ENCODE measurements around the gene ANKS1A. TPM values are rescaled to one million over a fixed set of nuclear protein-coding genes. Genes with fewer than 3 reads are reported as not detected.
"Not testable (repeated sequence)": the region's sequence is repeated elsewhere in the genome, so short reads cannot be mapped to it uniquely, and the experiment has no call there.

ANKS1A gene
- total RNA-seq, 4 donors from 2014 or later, result 5.3 to 8.6 (median 7.0) TPM

DNA sequence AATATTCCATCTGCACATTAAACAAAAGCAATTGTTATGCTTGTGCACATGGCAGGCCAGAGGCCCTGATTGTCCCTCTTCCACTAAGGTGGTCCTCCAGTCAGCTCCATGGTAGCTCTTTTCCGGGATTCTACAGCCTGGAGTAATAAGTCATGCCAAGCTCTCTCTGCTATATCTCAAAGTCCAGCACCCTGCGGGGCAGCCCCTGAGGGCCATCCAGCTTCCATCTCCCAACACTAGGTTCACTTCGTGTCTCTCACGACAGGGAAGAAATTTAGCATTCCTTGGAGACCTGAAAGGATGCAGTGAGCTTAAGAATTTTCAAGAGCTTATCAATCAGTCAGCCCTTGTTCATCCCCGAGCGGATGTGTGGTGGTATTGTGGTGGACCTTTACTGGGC is 112.3 kb downstream of the ANKS1A start:
- H3K4me3 ChIP-seq; H3K27me3 ChIP-seq; H3K9me3 ChIP-seq; ATAC-seq; H3K27ac ChIP-seq; in situ Hi-C loops (cut with MboI; ENCODE audit: low sequenced_read_pairs in 4 of 4); H3K4me1 ChIP-seq; DNase-seq; intact Hi-C loops (cut with DNase I; ENCODE audit: low total_unique reads): not testable (repeated sequence)
- peaks cover 0 to 15% of the 10 kb centered on the region in 2 donors for H3K36me3 ChIP-seq

DNA sequence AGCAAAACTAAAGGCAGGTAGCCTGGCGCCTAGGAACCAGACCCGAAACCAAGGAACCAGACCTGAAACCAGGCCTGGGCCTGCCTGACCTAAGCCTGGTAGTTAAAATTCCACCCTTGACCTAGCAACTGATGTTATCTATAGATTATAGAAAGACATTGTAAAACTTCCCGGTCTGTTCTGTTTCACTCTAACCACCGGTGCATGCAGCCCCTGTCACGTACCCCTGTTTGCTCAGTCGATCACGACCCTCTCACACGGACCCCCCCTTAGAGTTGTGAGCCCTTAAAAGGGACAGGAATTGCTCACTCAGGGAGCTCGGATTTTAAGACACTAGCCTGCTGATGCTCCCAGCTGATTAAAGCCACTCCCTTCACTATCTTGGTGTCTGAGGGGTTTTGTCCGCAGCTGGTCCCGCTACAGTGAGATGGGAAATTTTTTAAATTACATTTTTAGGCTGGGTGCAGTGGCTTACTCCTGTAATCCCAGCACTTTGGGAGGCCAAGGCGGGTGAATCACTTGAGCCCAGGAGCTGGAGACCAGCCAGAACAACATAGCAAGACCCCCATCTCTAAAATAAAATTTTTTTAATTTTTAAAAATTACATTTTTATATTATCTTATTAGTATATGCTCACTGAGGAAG is 115.0 kb downstream of the ANKS1A start:
- peaks cover 0 to 15% of the 10 kb centered on the region in 2 donors for H3K36me3 ChIP-seq
- DNase-seq; H3K4me1 ChIP-seq; intact Hi-C loops (cut with DNase I; ENCODE audit: low total_unique reads); H3K27ac ChIP-seq; H3K4me3 ChIP-seq; ATAC-seq; H3K27me3 ChIP-seq; H3K9me3 ChIP-seq; in situ Hi-C loops (cut with MboI; ENCODE audit: low sequenced_read_pairs in 4 of 4): not testable (repeated sequence)

DNA sequence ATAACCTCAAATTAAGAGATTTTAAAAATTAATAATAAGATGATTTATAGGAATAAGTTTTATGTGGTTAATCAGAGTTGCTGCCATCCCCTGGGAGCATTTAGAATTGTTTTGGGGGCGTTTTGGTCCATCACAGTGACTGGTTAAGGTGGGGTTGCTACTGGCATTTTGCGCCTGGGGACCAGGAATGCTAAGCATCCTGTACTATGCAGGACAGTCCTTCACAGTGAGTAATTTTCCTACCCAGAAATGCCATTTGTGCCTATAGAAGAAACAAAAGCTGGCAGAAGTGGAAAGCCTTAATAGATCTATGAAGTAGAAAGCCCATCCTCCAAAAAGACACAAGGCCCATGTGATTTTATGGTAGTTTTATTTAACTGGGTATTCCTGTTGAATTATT is 118.0 kb downstream of the ANKS1A start:
- no peaks in the 10 kb centered on the region for H3K9me3 ChIP-seq
- intact Hi-C loops (cut with DNase I; ENCODE audit: low total_unique reads), result no loop called here
- TF ChIP-seq POLR2A (IDR thresholded peaks at IDR 0.05), result no peak
- TF ChIP-seq, protein P1, sequence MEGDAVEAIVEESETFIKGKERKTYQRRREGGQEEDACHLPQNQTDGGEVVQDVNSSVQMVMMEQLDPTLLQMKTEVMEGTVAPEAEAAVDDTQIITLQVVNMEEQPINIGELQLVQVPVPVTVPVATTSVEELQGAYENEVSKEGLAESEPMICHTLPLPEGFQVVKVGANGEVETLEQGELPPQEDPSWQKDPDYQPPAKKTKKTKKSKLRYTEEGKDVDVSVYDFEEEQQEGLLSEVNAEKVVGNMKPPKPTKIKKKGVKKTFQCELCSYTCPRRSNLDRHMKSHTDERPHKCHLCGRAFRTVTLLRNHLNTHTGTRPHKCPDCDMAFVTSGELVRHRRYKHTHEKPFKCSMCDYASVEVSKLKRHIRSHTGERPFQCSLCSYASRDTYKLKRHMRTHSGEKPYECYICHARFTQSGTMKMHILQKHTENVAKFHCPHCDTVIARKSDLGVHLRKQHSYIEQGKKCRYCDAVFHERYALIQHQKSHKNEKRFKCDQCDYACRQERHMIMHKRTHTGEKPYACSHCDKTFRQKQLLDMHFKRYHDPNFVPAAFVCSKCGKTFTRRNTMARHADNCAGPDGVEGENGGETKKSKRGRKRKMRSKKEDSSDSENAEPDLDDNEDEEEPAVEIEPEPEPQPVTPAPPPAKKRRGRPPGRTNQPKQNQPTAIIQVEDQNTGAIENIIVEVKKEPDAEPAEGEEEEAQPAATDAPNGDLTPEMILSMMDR (IDR thresholded peaks at IDR 0.05 in 4 of 5, conservative IDR thresholded peaks at IDR 0.05 in 1 of 5), result no peak
- H3K4me1 ChIP-seq, result peaks cover 14 to 15% of the 10 kb centered on the region in 2 donors
- no peak for ATAC-seq
- no peak overlapping the region for H3K4me3 ChIP-seq
- H3K36me3 ChIP-seq, result peaks cover 0 to 12% of the 10 kb centered on the region in 2 donors
- H3K27me3 ChIP-seq, result no peaks in the 10 kb centered on the region
- H3K27ac ChIP-seq, result no peak overlapping the region
- in situ Hi-C loops (cut with MboI; ENCODE audit: low sequenced_read_pairs in 4 of 4), result no loop called here
- no peak for DNase-seq

DNA sequence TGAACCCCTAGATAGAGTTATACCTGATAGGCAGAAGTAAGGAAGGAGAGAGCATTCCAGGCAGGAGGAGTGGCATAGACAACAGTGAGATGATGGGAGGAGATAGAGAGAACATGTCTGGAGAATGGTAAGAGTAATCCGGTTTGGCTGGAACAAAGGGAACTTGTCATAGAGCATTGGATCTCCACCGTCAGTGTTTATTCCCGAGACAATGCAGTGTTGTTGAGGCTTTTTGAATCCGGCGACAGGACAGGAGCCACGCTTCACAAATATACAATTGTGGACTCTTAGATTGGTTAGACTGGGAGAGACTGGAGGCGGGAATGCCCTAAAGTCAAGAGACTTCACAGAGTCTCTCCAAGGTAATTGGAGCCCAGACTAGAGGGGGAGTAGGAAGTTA is 119.8 kb downstream of the ANKS1A start:
- no peaks in the 10 kb centered on the region for H3K36me3 ChIP-seq
- H3K27ac ChIP-seq, result no peak overlapping the region
- H3K4me1 ChIP-seq, result peaks cover 14 to 16% of the 10 kb centered on the region in 2 donors
- no peaks in the 10 kb centered on the region for H3K9me3 ChIP-seq
- H3K27me3 ChIP-seq, result no peaks in the 10 kb centered on the region
- TF ChIP-seq, protein P1 (IDR thresholded peaks at IDR 0.05 in 4 of 5, conservative IDR thresholded peaks at IDR 0.05 in 1 of 5), result no peak
- no peak for TF ChIP-seq POLR2A (IDR thresholded peaks at IDR 0.05)
- in situ Hi-C loops (cut with MboI; ENCODE audit: low sequenced_read_pairs in 4 of 4) (no loop called here), intact Hi-C loops (cut with DNase I; ENCODE audit: low total_unique reads) (no loop called here)
- no peak overlapping the region for H3K4me3 ChIP-seq
- no peak for DNase-seq
- ATAC-seq, result no peak

DNA sequence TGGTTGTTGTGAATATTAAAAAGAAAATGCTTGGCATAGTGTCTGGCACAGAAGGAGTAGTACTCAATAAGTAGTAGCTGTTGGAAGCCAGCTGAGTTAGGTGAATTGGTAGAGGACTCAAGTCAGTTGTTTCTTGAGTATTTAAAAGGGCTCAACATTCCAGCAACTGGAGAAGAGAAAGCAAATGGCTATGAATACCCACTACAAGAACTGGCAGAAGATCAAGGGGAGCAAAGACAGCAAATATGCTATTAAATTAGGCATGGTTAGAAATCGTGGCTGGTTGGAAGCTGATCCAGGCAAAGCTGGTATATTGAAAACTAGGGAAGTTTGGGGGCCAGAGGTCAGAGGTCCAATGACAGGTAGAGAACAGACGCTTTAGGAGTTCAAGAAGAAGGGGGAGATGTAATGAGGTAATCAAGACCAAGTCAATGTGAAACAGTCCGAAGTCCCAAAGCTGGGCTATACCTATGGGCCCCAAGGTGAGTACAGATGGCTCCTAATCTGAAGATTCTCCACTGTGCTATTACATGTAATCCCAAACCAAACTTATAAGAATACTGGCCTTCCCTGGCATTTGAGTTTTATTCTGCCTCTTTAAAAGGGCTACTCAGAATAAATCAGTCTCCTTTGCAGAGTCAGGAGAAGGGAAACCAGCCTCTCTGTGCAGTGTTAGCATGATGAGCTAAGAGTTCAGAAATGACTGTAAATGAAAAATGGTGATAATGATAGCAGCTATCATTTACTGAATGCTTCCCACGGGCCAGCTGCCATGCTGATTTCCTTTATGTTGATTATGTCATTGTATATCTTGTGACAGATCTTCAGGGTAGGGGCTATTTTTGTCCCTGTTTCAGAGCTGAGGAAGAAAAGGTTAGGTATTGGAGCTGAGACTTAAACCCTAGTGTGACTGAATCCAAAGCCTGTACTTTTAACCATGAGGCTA is 122.3 kb downstream of the ANKS1A start:
- DNase-seq (no peak), ATAC-seq (no peak)
- Histone ChIP-seq H3K27me3 (no peaks in the 10 kb centered on the region), H3K27ac (peak overlapping the region in 3 of 4 donors; percentile 1 to 41 (median 36)), H3K4me3 (no peak overlapping the region), H3K36me3 (no peaks in the 10 kb centered on the region), H3K4me1 (peaks cover 30% of the 10 kb centered on the region in 2 donors), H3K9me3 (no peaks in the 10 kb centered on the region)
- intact Hi-C loops (cut with DNase I; ENCODE audit: low total_unique reads) (no loop called here), in situ Hi-C loops (cut with MboI; ENCODE audit: low sequenced_read_pairs in 4 of 4) (no loop called here)
- no peak for TF ChIP-seq POLR2A (IDR thresholded peaks at IDR 0.05)
- TF ChIP-seq, protein P1 (IDR thresholded peaks at IDR 0.05 in 4 of 5, conservative IDR thresholded peaks at IDR 0.05 in 1 of 5), result no peak
